ENCODE data around the gene DMP1. TPM values are rescaled to one million over a fixed set of nuclear protein-coding genes. Genes with fewer than 3 reads are reported as not detected.

Gene DMP1
- total RNA-seq, 2 experiments from 2014 or later: not detected

GRCh38 chr4:87644286-87644685 is 5.8 kb upstream of the DMP1 start:
- H3K4me3 Mint-ChIP-seq: no peak overlapping the region
- POLR2A ChIA-PET: no interaction called here
- TF ChIP-seq, protein P1, sequence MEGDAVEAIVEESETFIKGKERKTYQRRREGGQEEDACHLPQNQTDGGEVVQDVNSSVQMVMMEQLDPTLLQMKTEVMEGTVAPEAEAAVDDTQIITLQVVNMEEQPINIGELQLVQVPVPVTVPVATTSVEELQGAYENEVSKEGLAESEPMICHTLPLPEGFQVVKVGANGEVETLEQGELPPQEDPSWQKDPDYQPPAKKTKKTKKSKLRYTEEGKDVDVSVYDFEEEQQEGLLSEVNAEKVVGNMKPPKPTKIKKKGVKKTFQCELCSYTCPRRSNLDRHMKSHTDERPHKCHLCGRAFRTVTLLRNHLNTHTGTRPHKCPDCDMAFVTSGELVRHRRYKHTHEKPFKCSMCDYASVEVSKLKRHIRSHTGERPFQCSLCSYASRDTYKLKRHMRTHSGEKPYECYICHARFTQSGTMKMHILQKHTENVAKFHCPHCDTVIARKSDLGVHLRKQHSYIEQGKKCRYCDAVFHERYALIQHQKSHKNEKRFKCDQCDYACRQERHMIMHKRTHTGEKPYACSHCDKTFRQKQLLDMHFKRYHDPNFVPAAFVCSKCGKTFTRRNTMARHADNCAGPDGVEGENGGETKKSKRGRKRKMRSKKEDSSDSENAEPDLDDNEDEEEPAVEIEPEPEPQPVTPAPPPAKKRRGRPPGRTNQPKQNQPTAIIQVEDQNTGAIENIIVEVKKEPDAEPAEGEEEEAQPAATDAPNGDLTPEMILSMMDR (IDR thresholded peaks at IDR 0.05): no peak

GRCh38 chr4:87650938-87651337 is 858 bp downstream of the DMP1 start:
- ATAC-seq (ENCODE audit: poor library complexity) (no peak), DNase-seq (no peak)
- POLR2A ChIA-PET: no interaction called here
- Histone ChIP-seq H3K27me3 (ENCODE audit: control insufficient read depth in 1 of 2, insufficient read depth in 2 of 2, low read length in 2 of 2) (no peaks in the 10 kb centered on the region), H3K27ac (ENCODE audit: low read depth in 1 of 2, low read length in 2 of 2) (no peak overlapping the region), H3K9me3 (ENCODE audit: control insufficient read depth in 1 of 2, insufficient read depth in 1 of 2, low read length in 2 of 2) (no peaks in the 10 kb centered on the region), H3K36me3 (ENCODE audit: insufficient read depth, low read length) (no peaks in the 10 kb centered on the region), H3K4me3 (ENCODE audit: low read length) (no peak overlapping the region), H3K4me1 (ENCODE audit: insufficient read depth, low read length) (no peaks in the 10 kb centered on the region)
- intact Hi-C loops (cut with DNase I, micrococcal nuclease): no loop called here
- H3K36me3 Mint-ChIP-seq (ENCODE audit: low read depth): no peaks in the 10 kb centered on the region
- H3K4me3 Mint-ChIP-seq: no peak overlapping the region
- no peaks in the 10 kb centered on the region for H3K9me3 Mint-ChIP-seq
- no peak overlapping the region for H3K27ac Mint-ChIP-seq
- CTCF ChIA-PET: no interaction called here
- TF ChIP-seq, protein P1 (IDR thresholded peaks at IDR 0.05): no peak
- peaks cover 13% of the 10 kb centered on the region for H3K27me3 Mint-ChIP-seq
- H3K4me1 Mint-ChIP-seq (ENCODE audit: low read depth): no peaks in the 10 kb centered on the region

More at GRCh38 chr4:87644286-87644685, 5.8 kb upstream of the DMP1 start:
- ATAC-seq (ENCODE audit: poor library complexity) (no peak), DNase-seq (no peak)
- Mint-ChIP-seq H3K27ac (no peak overlapping the region), H3K9me3 (no peaks in the 10 kb centered on the region), H3K4me1 (ENCODE audit: low read depth) (no peaks in the 10 kb centered on the region), H3K27me3 (peaks cover under 1% of the 10 kb centered on the region), H3K36me3 (ENCODE audit: low read depth) (no peaks in the 10 kb centered on the region)
- intact Hi-C loops (cut with DNase I, micrococcal nuclease): no loop called here
- Histone ChIP-seq H3K4me3 (ENCODE audit: low read length) (no peak overlapping the region), H3K27me3 (ENCODE audit: control insufficient read depth in 1 of 2, insufficient read depth in 2 of 2, low read length in 2 of 2) (no peaks in the 10 kb centered on the region), H3K36me3 (ENCODE audit: insufficient read depth, low read length) (no peaks in the 10 kb centered on the region), H3K27ac (ENCODE audit: low read depth in 1 of 2, low read length in 2 of 2) (no peak overlapping the region), H3K9me3 (ENCODE audit: control insufficient read depth in 1 of 2, insufficient read depth in 1 of 2, low read length in 2 of 2) (no peaks in the 10 kb centered on the region), H3K4me1 (ENCODE audit: insufficient read depth, low read length) (no peaks in the 10 kb centered on the region)
- CTCF ChIA-PET: no interaction called here

DNA sequence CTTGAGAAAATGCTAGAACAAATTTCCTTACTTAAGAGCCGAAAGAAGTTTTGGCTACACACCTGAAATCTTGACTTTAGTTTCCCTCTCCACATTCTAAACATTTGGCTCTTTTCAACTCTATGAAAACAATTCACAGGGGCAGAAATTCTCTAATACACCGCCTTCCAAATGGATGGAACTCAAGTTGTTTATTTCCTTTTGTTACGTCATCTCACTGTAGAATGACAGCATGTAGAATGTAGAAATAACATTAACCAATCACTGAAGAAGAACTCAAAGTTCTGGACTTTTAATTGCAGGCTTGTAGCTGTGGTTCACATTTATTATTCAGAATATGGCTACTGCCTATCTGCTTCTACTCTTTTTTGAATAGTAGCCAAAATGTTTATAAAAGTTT is 1.9 kb downstream of the DMP1 start:
- H3K27ac ChIP-seq (ENCODE audit: low read depth in 1 of 2, low read length in 2 of 2): no peak overlapping the region
- no peak for DNase-seq
- H3K9me3 ChIP-seq (ENCODE audit: control insufficient read depth in 1 of 2, insufficient read depth in 1 of 2, low read length in 2 of 2): no peaks in the 10 kb centered on the region
- Mint-ChIP-seq H3K36me3 (ENCODE audit: low read depth) (no peaks in the 10 kb centered on the region), H3K27ac (no peak overlapping the region), H3K4me3 (no peak overlapping the region), H3K9me3 (no peaks in the 10 kb centered on the region), H3K27me3 (peaks cover 13% of the 10 kb centered on the region), H3K4me1 (ENCODE audit: low read depth) (no peaks in the 10 kb centered on the region)
- POLR2A ChIA-PET: no interaction called here
- CTCF ChIA-PET: no interaction called here
- H3K27me3 ChIP-seq (ENCODE audit: control insufficient read depth in 1 of 2, insufficient read depth in 2 of 2, low read length in 2 of 2): no peaks in the 10 kb centered on the region
- H3K4me1 ChIP-seq (ENCODE audit: insufficient read depth, low read length): no peaks in the 10 kb centered on the region
- intact Hi-C loops (cut with DNase I, micrococcal nuclease): no loop called here
- TF ChIP-seq, protein P1 (IDR thresholded peaks at IDR 0.05): no peak
- ATAC-seq (ENCODE audit: poor library complexity): no peak
- no peaks in the 10 kb centered on the region for H3K36me3 ChIP-seq (ENCODE audit: insufficient read depth, low read length)
- no peak overlapping the region for H3K4me3 ChIP-seq (ENCODE audit: low read length)
